Measurements from ENCODE around the gene ADAMTS16.

ADAMTS16 gene

GRCh38 chr5:5348576-5348975, 208.4 kb downstream of the ADAMTS16 start:
- DNase-seq (ENCODE audit: low read depth): no peak

DNA sequence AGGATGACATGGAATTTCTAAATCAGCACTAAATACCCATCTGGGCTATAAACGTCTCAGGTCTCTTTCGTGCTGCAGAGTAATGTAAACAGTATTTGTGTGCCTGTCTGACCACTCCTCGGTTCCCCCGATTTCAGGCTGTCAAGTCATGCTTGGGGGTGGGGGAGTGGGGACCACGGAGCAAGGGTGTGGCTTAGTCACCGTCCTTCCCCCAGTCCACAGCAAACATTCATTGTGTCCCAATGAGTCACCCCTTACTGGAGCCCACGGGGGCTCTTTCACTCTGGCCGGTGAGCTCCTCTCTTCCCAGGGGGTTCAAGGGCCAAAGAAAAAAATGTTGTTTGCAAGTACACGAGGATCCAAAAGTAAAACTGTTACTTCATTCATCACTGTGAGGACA, 210.0 kb downstream of the ADAMTS16 start:
- peak; percentile 40 for DNase-seq (ENCODE audit: low read depth)

DNA sequence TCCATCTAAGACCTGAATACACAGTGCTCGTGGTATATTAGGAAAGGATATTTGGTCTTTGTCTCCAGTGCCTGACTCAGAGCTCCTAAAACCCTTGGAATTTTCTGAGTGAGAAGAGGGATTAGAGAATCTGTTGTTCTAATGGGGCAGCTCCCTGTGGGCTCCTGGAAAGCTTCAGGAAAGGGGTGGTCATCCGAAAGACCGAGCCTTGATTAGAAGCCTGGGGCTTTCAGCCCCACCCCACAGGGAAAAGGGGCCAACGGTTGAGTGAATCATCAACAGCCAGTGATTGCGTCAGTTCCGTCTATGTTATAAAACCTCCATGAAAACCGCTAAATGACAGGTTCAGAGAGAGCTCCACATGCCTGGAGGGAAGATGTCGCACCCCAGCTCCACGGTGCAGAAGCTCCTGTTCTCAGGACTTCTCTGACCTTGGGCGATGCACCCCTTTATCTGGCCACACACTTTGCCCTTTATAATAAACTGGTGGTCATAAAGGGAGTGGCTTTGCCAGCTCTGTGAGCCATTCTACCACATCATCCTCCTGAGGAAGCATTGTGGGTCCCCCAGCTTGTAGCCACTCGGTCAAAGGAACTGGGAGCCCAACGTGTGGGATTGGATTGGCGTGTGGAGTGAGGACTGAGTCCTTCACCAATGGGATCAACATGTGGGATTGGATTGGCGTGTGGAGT, 211.3 kb downstream of the ADAMTS16 start:
- peak; percentile 94 for DNase-seq (ENCODE audit: low read depth)

GRCh38 chr5:5352675-5353074, 212.5 kb downstream of the ADAMTS16 start:
- DNase-seq (ENCODE audit: low read depth): no peak

DNA sequence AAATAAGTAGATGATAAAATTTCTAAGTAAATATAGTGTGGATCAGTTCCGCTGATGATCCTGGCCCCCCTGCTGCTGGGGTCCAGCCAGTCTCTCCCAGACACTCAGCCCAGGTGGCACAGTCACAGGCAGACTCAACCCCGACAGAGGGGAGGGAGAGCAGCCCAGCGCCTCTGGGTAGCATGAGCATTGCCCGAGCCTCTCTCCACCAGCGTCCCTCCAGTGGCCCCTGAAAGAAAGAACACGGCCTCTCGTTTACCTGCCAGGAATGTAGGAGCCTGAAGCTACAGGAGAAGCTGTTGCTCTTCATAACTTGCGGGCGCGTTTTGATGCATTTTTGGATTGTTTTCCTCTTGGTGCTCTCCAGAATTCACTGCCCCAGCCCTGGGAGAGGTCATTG, 213.6 kb downstream of the ADAMTS16 start:
- no peak for DNase-seq (ENCODE audit: low read depth)

DNA sequence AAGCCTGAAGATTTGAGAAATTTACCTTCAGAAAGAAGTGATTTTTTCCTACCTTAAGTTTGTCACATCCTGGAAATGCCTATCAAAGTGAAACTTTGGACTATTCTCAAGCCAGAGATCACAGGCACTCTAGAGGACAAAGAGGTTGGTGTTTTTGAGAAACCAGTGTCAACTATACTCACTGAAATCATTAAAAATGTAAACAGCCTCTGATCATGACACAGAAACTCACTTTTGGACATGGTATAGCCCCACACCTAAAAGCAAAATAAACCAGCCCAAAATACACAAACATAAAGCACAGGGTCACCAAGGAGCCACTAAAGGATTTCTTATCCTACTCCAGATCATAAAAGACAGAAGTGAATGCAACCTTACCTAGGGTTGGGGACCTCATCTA, 216.6 kb downstream of the ADAMTS16 start:
- DNase-seq (ENCODE audit: low read depth): no peak

DNA sequence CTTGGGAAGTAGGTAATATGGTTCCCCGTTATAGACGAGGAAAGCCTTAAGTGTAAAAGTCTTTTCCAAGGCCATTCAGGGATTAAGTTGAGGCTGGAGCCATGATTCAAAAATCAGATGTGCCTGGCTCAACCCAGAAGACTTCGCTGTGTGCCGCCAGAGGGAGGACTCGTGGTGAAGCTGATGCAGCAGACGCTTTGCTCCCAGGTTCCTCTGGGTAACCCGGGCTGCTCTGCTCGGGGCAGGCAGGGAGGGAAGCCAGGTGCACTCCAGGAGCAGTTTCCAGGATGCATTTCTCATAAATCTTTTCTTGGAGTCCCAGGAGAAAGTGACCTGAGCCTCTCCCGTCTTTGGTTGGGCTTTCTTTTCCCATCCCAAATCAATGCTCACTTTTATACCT, 219.5 kb downstream of the ADAMTS16 start:
- no peak for DNase-seq (ENCODE audit: low read depth)

GRCh38 chr5:5360363-5360940, 220.3 kb downstream of the ADAMTS16 start:
- DNase-seq (ENCODE audit: low read depth): no peak

GRCh38 chr5:5360941-5361520, 220.9 kb downstream of the ADAMTS16 start:
- DNase-seq (ENCODE audit: low read depth): no peak

- no peak for DNase-seq (ENCODE audit: low read depth)
These were observed 222.9 kb downstream of the ADAMTS16 start for GRCh38 chr5:5363045-5363444.

- no peak for DNase-seq (ENCODE audit: low read depth)
These were observed 224.8 kb downstream of the ADAMTS16 start for GRCh38 chr5:5364932-5365331.

DNA sequence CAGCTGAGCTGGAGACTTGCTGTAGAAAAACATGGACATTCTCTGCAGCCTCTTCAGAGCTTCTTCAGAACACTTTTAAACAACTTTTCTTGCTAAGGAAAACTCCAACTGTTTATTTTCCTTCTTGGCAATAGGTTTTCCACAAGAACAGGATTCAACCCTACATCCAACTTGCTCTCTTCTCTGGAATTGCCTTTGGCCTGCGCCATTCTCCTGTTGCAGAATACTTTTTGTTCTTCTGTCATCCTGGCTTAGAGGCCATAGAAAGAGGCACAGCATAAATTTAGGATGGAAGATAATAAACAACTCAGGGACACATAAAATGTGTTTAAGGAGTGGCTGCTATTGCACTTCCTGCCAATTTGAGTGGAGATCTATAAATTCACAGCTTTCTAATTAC, 227.6 kb downstream of the ADAMTS16 start:
- no peak for DNase-seq (ENCODE audit: low read depth)

- DNase-seq (ENCODE audit: low read depth): no peak
These were observed 229.0 kb downstream of the ADAMTS16 start for GRCh38 chr5:5369051-5369605.
